CD14-positive monocyte (primary cell): Measurements from ENCODE around the gene C9orf153. TPM values are rescaled to one million over a fixed set of nuclear protein-coding genes. Genes with fewer than 3 reads are reported as not detected.

ENCODE experiments used
- DNase-seq, 3 donors: peaks; one replicate each; pipeline ENCODE4 v3.0.0-alpha.2; 2011 to 2022
- H2AFZ ChIP-seq: 2 replicates; pipeline ENCODE4 v1.6.0; 2012; ENCODE audit warnings: mild to moderate bottlenecking, low read depth, low read length, inconsistent platforms; ENCODE audit not compliant: insufficient read depth, poor library complexity, severe bottlenecking
- H3K27ac ChIP-seq, 2 donors: 1 replicate in 1 of 2; 2 replicates in 1 of 2; pipeline ENCODE4 v1.5.1; 2012 to 2013; ENCODE audit warnings: low read length in 2 of 2, control low read depth in 1 of 2, inconsistent platforms in 1 of 2, low read depth in 1 of 2, mild to moderate bottlenecking in 1 of 2
- H3K27me3 ChIP-seq, 2 donors: one replicate each; pipeline versions ENCODE4 v1.6.0 to v1.6.1; 2011 to 2013; ENCODE audit warnings: low read length in 2 of 2; ENCODE audit not compliant: control insufficient read depth in 2 of 2, insufficient read depth in 2 of 2
- H3K36me3 ChIP-seq, 2 donors: replicated peaks in 1 of 2; 1 replicate in 1 of 2; 2 replicates in 1 of 2; pipeline versions ENCODE4 v1.5.1 to v1.6.1; 2012 to 2013; ENCODE audit warnings: low read length in 2 of 2, control low read depth in 1 of 2, inconsistent platforms in 1 of 2, mild to moderate bottlenecking in 1 of 2; ENCODE audit not compliant: insufficient read depth in 2 of 2, control insufficient read depth in 1 of 2
- H3K4me1 ChIP-seq, 2 donors: 1 replicate in 1 of 2; 2 replicates in 1 of 2; pipeline versions ENCODE4 v1.5.1 to v1.6.1; 2012 to 2013; ENCODE audit warnings: low read length in 2 of 2, control low read depth in 1 of 2, inconsistent platforms in 1 of 2, mild to moderate bottlenecking in 1 of 2, moderate library complexity in 1 of 2; ENCODE audit not compliant: insufficient read depth in 2 of 2, control insufficient read depth in 1 of 2
- H3K4me2 ChIP-seq: replicated peaks from 2 replicates; pipeline ENCODE3; 2012; ENCODE audit warnings: low read length, moderate library complexity, mild to moderate bottlenecking; ENCODE audit not compliant: poor library complexity, severe bottlenecking; ENCODE audit errors: extremely low read depth
- H3K4me3 ChIP-seq, 3 experiments: fragments of 200-600 bp in 1 of 3; sonication (generic) in 1 of 3; replicated peaks in 1 of 3; 1 replicate in 2 of 3; 2 replicates in 1 of 3; pipeline ENCODE4 v1.5.1; 2011 to 2013; ENCODE audit warnings: low read length in 3 of 3, mild to moderate bottlenecking in 3 of 3, control low read depth in 2 of 3, low read depth in 2 of 3, inconsistent platforms in 1 of 3, moderate library complexity in 1 of 3
- H3K79me2 ChIP-seq: 2 replicates; pipeline ENCODE4 v1.6.0; 2012; ENCODE audit warnings: mild to moderate bottlenecking, control low read depth, inconsistent platforms, low read length, moderate library complexity; ENCODE audit not compliant: insufficient read depth
- H3K9ac ChIP-seq: 2 replicates; pipeline ENCODE4 v1.6.0; 2017; ENCODE audit warnings: low read length, mild to moderate bottlenecking; ENCODE audit not compliant: insufficient read depth, poor library complexity, severe bottlenecking
- H3K9me3 ChIP-seq, 2 donors: replicated peaks in 1 of 2; 1 replicate in 1 of 2; 2 replicates in 1 of 2; pipeline versions ENCODE4 v1.5.1 to v1.6.1; 2012 to 2013; ENCODE audit warnings: low read length in 2 of 2, control low read depth in 1 of 2; ENCODE audit not compliant: control insufficient read depth in 1 of 2, insufficient read depth in 1 of 2
- H4K20me1 ChIP-seq: 2 replicates; pipeline ENCODE4 v1.6.0; 2012; ENCODE audit warnings: mild to moderate bottlenecking, low read length, control low read depth, moderate library complexity; ENCODE audit not compliant: insufficient read depth
- H3K27ac Mint-ChIP-seq, 7 donors: one replicate each; pipeline ENCODE4 v1.8.0; 2020; ENCODE audit warnings: mild to moderate bottlenecking in 7 of 7, mixed read lengths in 7 of 7, moderate library complexity in 6 of 7, inconsistent platforms in 2 of 7
- H3K27me3 Mint-ChIP-seq, 3 donors: one replicate each; pipeline ENCODE4 v1.8.0; 2021 to 2022; ENCODE audit warnings: low read depth in 3 of 3, mild to moderate bottlenecking in 3 of 3, mixed read lengths in 3 of 3, moderate library complexity in 3 of 3, inconsistent platforms in 1 of 3
- H3K36me3 Mint-ChIP-seq, 2 donors: one replicate each; pipeline ENCODE4 v1.8.0; 2020; ENCODE audit warnings: mixed read lengths in 2 of 2, inconsistent platforms in 1 of 2, mild to moderate bottlenecking in 1 of 2
- H3K4me1 Mint-ChIP-seq: one replicate; pipeline ENCODE4 v1.8.0; 2020; ENCODE audit warnings: mild to moderate bottlenecking, mixed read lengths
- H3K4me3 Mint-ChIP-seq, 2 donors: one replicate each; pipeline ENCODE4 v1.8.0; 2020; ENCODE audit warnings: mild to moderate bottlenecking in 2 of 2, mixed read lengths in 2 of 2, moderate library complexity in 1 of 2
- H3K9me3 Mint-ChIP-seq, 7 donors: one replicate each; pipeline ENCODE4 v1.8.0; 2020 to 2022; ENCODE audit warnings: mixed read lengths in 7 of 7, mild to moderate bottlenecking in 6 of 7, moderate library complexity in 6 of 7, inconsistent platforms in 2 of 7
- WGBS: methylation state at CpG from one replicate; pipeline ENCODE4 v1.1.5; 2013; ENCODE audit warnings: missing lambda C conversion rate; ENCODE audit not compliant: insufficient coverage; 5-methylcytosine and 5-hydroxymethylcytosine counted together
- intact Hi-C, 2 donors: fragments of 100-400 bp; cut with micrococcal nuclease; formaldehyde crosslinking; loops; one replicate each; pipeline versions ENCODE4 v1.15.0 to v1.15.1; 2023
- polyA plus RNA-seq, 3 donors: library from polyadenylated mRNA; depleted of rRNA in 1 of 3; unstranded in 2 of 3; stranded (reverse) in 1 of 3; fragments of 300-500 nt in 2 of 3; fragments of >200 nt in 1 of 3; fragmentation: Illumina TruSeq in 2 of 3; gene quantifications; 1 replicate in 2 of 3; 2 replicates in 1 of 3; pipeline ENCODE4 v1.2.3, GENCODE V29; 2012 to 2021
- TF ChIP-seq, protein P1 (sequence below): fragments of 200-600 bp; IDR thresholded peaks from one replicate; pipeline ENCODE4 v1.8.0; 2022; ENCODE audit warnings: antibody characterized with exemption, mild to moderate bottlenecking

Gene C9orf153
- polyA plus RNA-seq, 3 donors = not detected

- Mint-ChIP-seq H3K9me3 (peaks cover 0 to 3% (median 0%) of the 10 kb centered on the region in 7 donors), H3K36me3 (peaks cover 84 to 96% of the 10 kb centered on the region in 2 donors), H3K4me1 (no peaks in the 10 kb centered on the region), H3K27me3 (no peaks in the 10 kb centered on the region), H3K27ac (no peak overlapping the region), H3K4me3 (no peak overlapping the region)
- H3K36me3 ChIP-seq = peaks cover 100% of the 10 kb centered on the region in 2 donors
- intact Hi-C loops = no loop called here
- H3K4me2 ChIP-seq = no peak overlapping the region
- peaks cover 100% of the 10 kb centered on the region for H4K20me1 ChIP-seq
- H3K4me1 ChIP-seq = no peaks in the 10 kb centered on the region
- no peak for DNase-seq
- no peaks in the 10 kb centered on the region for H3K79me2 ChIP-seq
- 100% methylated on average over 1 of the region's 1 CpG for WGBS
- H2AFZ ChIP-seq = no peak overlapping the region
- H3K4me3 ChIP-seq = no peak overlapping the region
- H3K27ac ChIP-seq = no peak overlapping the region
- TF ChIP-seq, protein P1, sequence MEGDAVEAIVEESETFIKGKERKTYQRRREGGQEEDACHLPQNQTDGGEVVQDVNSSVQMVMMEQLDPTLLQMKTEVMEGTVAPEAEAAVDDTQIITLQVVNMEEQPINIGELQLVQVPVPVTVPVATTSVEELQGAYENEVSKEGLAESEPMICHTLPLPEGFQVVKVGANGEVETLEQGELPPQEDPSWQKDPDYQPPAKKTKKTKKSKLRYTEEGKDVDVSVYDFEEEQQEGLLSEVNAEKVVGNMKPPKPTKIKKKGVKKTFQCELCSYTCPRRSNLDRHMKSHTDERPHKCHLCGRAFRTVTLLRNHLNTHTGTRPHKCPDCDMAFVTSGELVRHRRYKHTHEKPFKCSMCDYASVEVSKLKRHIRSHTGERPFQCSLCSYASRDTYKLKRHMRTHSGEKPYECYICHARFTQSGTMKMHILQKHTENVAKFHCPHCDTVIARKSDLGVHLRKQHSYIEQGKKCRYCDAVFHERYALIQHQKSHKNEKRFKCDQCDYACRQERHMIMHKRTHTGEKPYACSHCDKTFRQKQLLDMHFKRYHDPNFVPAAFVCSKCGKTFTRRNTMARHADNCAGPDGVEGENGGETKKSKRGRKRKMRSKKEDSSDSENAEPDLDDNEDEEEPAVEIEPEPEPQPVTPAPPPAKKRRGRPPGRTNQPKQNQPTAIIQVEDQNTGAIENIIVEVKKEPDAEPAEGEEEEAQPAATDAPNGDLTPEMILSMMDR = no peak
- H3K9ac ChIP-seq = no peak overlapping the region
- no peaks in the 10 kb centered on the region for H3K27me3 ChIP-seq
- H3K9me3 ChIP-seq = no peaks in the 10 kb centered on the region
Measured at GRCh38 chr9:86301686-86302085, 42.2 kb upstream of the C9orf153 start.

GRCh38 chr9:86300701-86301100, 41.2 kb upstream of the C9orf153 start:
- H3K4me2 ChIP-seq = no peak overlapping the region
- no peaks in the 10 kb centered on the region for H3K4me1 ChIP-seq
- intact Hi-C loops = no loop called here
- no peak overlapping the region for H3K9ac ChIP-seq
- H2AFZ ChIP-seq = no peak overlapping the region
- Mint-ChIP-seq H3K4me1 (no peaks in the 10 kb centered on the region), H3K4me3 (no peak overlapping the region), H3K27me3 (no peaks in the 10 kb centered on the region), H3K36me3 (peaks cover 84 to 96% of the 10 kb centered on the region in 2 donors), H3K9me3 (peaks cover 0 to 3% (median 0%) of the 10 kb centered on the region in 7 donors), H3K27ac (no peak overlapping the region)
- no peaks in the 10 kb centered on the region for H3K79me2 ChIP-seq
- H3K27me3 ChIP-seq = no peaks in the 10 kb centered on the region
- TF ChIP-seq, protein P1 = no peak
- H3K36me3 ChIP-seq = peaks cover 100% of the 10 kb centered on the region in 2 donors
- H3K4me3 ChIP-seq = no peak overlapping the region
- no peak overlapping the region for H3K27ac ChIP-seq
- DNase-seq = no peak
- peaks cover 100% of the 10 kb centered on the region for H4K20me1 ChIP-seq
- H3K9me3 ChIP-seq = no peaks in the 10 kb centered on the region
- WGBS = 88% methylated on average over 1 of the region's 2 CpGs
